ENCODE data around the gene SUGT1. TPM values are rescaled to one million over a fixed set of nuclear protein-coding genes. Genes with fewer than 3 reads are reported as not detected.

The SUGT1 gene
- total RNA-seq, 1 experiment from 2014 or later = 43.2 TPM

GRCh38 chr13:52746141-52746540, 93.5 kb downstream of the SUGT1 start:
- POLR2A ChIA-PET = no interaction called here
- ATAC-seq (no peak), DNase-seq (ENCODE audit: low read depth, low spot score) (no peak)
- H3K36me3 ChIP-seq (ENCODE audit: control insufficient read depth, insufficient read depth, low read length) = no peaks in the 10 kb centered on the region
- intact Hi-C loops (cut with micrococcal nuclease; ENCODE audit: unreplicated experiment) = no loop called here
- no peak for TF ChIP-seq REST (IDR thresholded peaks at IDR 0.05; ENCODE audit: insufficient read depth in 1 of 2, low read depth in 2 of 2, low read length in 1 of 2)
- TF ChIP-seq CTCF (IDR thresholded peaks at IDR 0.05) = no peak
- TF ChIP-seq SIN3A (IDR thresholded peaks at IDR 0.05; ENCODE audit: borderline replicate concordance, insufficient read depth, low read depth, low read length) = no peak
- TF ChIP-seq TCF7L2 (IDR thresholded peaks at IDR 0.05; ENCODE audit: low read depth, low read length) = no peak
- in situ Hi-C loops (cut with HindIII; ENCODE audit: low pct_unique_long_range_greater_than_20kb, low sequenced_read_pairs) = no loop called here
- H3K27ac ChIP-seq (ENCODE audit: low read length) = no peak overlapping the region
- no peak overlapping the region for H3K4me3 ChIP-seq (ENCODE audit: low read depth in 2 of 2, low read length in 2 of 2)
- no TSS peak for BruUV-seq (replicated peaks)
- no peaks in the 10 kb centered on the region for H3K4me1 ChIP-seq (ENCODE audit: control insufficient read depth, insufficient read depth, low read length)
- CTCF ChIA-PET = no interaction called here
- H3K9me3 ChIP-seq (ENCODE audit: control insufficient read depth, insufficient read depth, low read depth, low read length) = no peaks in the 10 kb centered on the region
- no peaks in the 10 kb centered on the region for H3K27me3 ChIP-seq (ENCODE audit: control insufficient read depth, insufficient read depth, low read length)

GRCh38 chr13:52749419-52749818, 96.8 kb downstream of the SUGT1 start:
- in situ Hi-C loops (cut with HindIII; ENCODE audit: low pct_unique_long_range_greater_than_20kb, low sequenced_read_pairs) (no loop called here), intact Hi-C loops (cut with micrococcal nuclease; ENCODE audit: unreplicated experiment) (no loop called here)
- ChIA-PET POLR2A (no interaction called here), CTCF (no interaction called here)
- ATAC-seq (no peak), DNase-seq (ENCODE audit: low read depth, low spot score) (no peak)
- Histone ChIP-seq H3K27ac (ENCODE audit: low read length) (no peak overlapping the region), H3K36me3 (ENCODE audit: control insufficient read depth, insufficient read depth, low read length) (no peaks in the 10 kb centered on the region), H3K27me3 (ENCODE audit: control insufficient read depth, insufficient read depth, low read length) (no peaks in the 10 kb centered on the region), H3K4me3 (ENCODE audit: low read depth in 2 of 2, low read length in 2 of 2) (no peak overlapping the region), H3K9me3 (ENCODE audit: control insufficient read depth, insufficient read depth, low read depth, low read length) (no peaks in the 10 kb centered on the region), H3K4me1 (ENCODE audit: control insufficient read depth, insufficient read depth, low read length) (no peaks in the 10 kb centered on the region)
- no TSS peak for BruUV-seq (replicated peaks)
- TF ChIP-seq REST (IDR thresholded peaks at IDR 0.05; ENCODE audit: insufficient read depth in 1 of 2, low read depth in 2 of 2, low read length in 1 of 2) = no peak
- TF ChIP-seq CTCF (IDR thresholded peaks at IDR 0.05) = no peak
- TF ChIP-seq TCF7L2 (IDR thresholded peaks at IDR 0.05; ENCODE audit: low read depth, low read length) = no peak
- no peak for TF ChIP-seq SIN3A (IDR thresholded peaks at IDR 0.05; ENCODE audit: borderline replicate concordance, insufficient read depth, low read depth, low read length)
- TF ChIP-seq POLR2AphosphoS5 (IDR thresholded peaks at IDR 0.05; ENCODE audit: low read depth, low read length) = no peak

Other genes starting within 250 kb of the SUGT1 start
- 3.3 TPM for gene THSD1, start 246.7 kb upstream of the SUGT1 start, total RNA-seq (2021; ENCODE audit: unreplicated experiment)
- 32.1 TPM for gene VPS36, start 202.2 kb upstream of the SUGT1 start, total RNA-seq (2021; ENCODE audit: unreplicated experiment)
- gene CKAP2, start 197.4 kb upstream of the SUGT1 start, total RNA-seq (2021; ENCODE audit: unreplicated experiment) = 51.1 TPM
- 3.2 TPM for gene HNRNPA1L2, start 10.4 kb upstream of the SUGT1 start, total RNA-seq (2021; ENCODE audit: unreplicated experiment)
- gene CNMD, start 87.0 kb downstream of the SUGT1 start, total RNA-seq (2021; ENCODE audit: unreplicated experiment) = not detected
- not detected for gene PCDH8, start 195.8 kb downstream of the SUGT1 start, total RNA-seq (2021; ENCODE audit: unreplicated experiment)